Activated T-cell treated with anti-CD3 and anti-CD28 coated beads, Interleukin-2, amount 50 U/mL, for 72 hours (primary cell): ENCODE data around the gene OR6C6. TPM values are rescaled to one million over a fixed set of nuclear protein-coding genes. Genes with fewer than 3 reads are reported as not detected.
"Not testable (repeated sequence)": the region's sequence is repeated elsewhere in the genome, so short reads cannot be mapped to it uniquely, and the experiment has no call there.

Source experiments
- ATAC-seq, 2 donors: fragments of 150-1000 bp; cut with Tn5 transposase; replicated peaks in 1 of 2; 2 replicates each; pipeline ENCODE4 v1.10.0; 2021; ENCODE audit warnings: moderate library complexity in 2 of 2, mild to moderate bottlenecking in 1 of 2
- DNase-seq, 2 donors: peaks; one replicate each; pipeline ENCODE4 v3.0.0; 2021 to 2022; ENCODE audit warnings: mixed read lengths in 1 of 2
- H3K27ac Mint-ChIP-seq: one replicate; pipeline ENCODE4 v1.8.0; 2022; ENCODE audit warnings: mild to moderate bottlenecking, moderate library complexity, mixed read lengths
- H3K27me3 Mint-ChIP-seq: one replicate; pipeline ENCODE4 v1.8.0; 2022; ENCODE audit warnings: low read depth, mixed read lengths
- H3K36me3 Mint-ChIP-seq, 2 donors: one replicate each; pipeline ENCODE4 v1.8.0; 2022; ENCODE audit warnings: mixed read lengths in 2 of 2, mild to moderate bottlenecking in 1 of 2; ENCODE audit not compliant: insufficient read depth in 2 of 2
- H3K4me1 Mint-ChIP-seq: one replicate; pipeline ENCODE4 v1.8.0; 2022; ENCODE audit warnings: low read depth, mixed read lengths
- H3K4me3 Mint-ChIP-seq, 2 donors: one replicate each; pipeline ENCODE4 v1.8.0; 2022; ENCODE audit warnings: mild to moderate bottlenecking in 2 of 2, mixed read lengths in 2 of 2, moderate library complexity in 2 of 2
- H3K9me3 Mint-ChIP-seq, 2 donors: one replicate each; pipeline ENCODE4 v1.8.0; 2022; ENCODE audit warnings: mixed read lengths in 2 of 2
- total RNA-seq, 2 donors: library from RNA; stranded (reverse); gene quantifications; one replicate each; pipeline ENCODE4 v1.2.3, GENCODE V29; 2022

OR6C6 gene
- not detected for total RNA-seq

- Mint-ChIP-seq H3K4me3 (no peak within 1 kb of the TSS), H3K27me3 (peaks cover 21% of the 10 kb centered on the region), H3K36me3 (no peaks in the 10 kb centered on the region), H3K4me1 (no peaks in the 10 kb centered on the region), H3K27ac (no peak within 1 kb of the TSS), H3K9me3 (peaks cover 0 to 2% of the 10 kb centered on the region in 2 donors)
- no peak for ATAC-seq
- no peak for DNase-seq
Observed at GRCh38 chr12:55296469-55296868, at the start of gene OR6C6. Gene OR6C6, minus strand, starts transcription at chr12:55296569. Its CDS starts 1,337 bp downstream, at chr12:55295232.

DNA sequence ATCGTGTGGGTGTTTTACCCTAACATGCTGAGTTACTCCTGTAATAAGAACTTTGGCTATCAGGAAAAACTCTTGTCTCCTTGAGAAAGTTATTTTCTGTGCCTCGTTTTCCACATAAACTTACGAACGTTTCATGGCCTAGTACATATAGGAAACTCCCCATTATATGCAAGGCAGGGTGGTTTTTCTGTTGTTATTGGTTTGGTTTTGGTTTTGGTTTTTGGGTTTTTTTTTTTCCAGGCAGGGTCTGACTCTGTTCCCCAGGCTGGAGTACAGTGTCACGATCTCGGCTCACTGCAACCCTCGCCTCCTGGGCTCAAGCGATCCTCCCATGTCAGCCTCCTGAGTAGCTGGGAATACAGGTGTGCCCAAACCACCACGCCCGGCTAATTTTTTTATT, 39.6 kb upstream of the OR6C6 start:
- H3K27ac Mint-ChIP-seq, result no peak overlapping the region
- no peaks in the 10 kb centered on the region for H3K9me3 Mint-ChIP-seq
- peaks cover 8% of the 10 kb centered on the region for H3K27me3 Mint-ChIP-seq
- DNase-seq (no peak), ATAC-seq (no peak)
- H3K4me1 Mint-ChIP-seq, result no peaks in the 10 kb centered on the region
- H3K36me3 Mint-ChIP-seq, result no peaks in the 10 kb centered on the region
- no peak overlapping the region for H3K4me3 Mint-ChIP-seq

GRCh38 chr12:55330446-55330845, 34.1 kb upstream of the OR6C6 start, which contains the start of gene OR6C3:
Gene OR6C3, plus strand, starts transcription at chr12:55330746. Its CDS starts 955 bp downstream, at chr12:55331701.
- Mint-ChIP-seq H3K27ac (no peak within 1 kb of the TSS), H3K36me3 (no peaks in the 10 kb centered on the region)

DNA sequence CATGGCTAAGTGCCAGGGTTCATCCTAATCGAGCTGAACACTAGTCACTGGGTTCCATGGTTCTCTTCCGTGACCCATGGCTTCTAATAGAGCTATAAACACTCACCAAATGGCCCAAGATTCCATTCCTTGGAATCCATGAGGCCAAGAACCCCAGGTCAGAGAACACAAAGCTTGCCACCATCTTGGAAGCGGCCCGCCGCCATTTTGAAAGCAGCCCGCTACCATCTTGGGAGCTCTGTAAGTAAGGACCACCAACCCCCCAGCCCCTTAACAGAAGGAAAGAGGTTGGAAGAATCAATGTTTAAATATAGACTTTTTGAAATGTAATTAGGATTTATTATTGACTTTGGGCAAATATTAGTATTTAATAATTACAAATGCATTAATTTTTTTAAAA, 29.4 kb upstream of the OR6C6 start:
- H3K27me3 Mint-ChIP-seq, H3K4me1 Mint-ChIP-seq, H3K9me3 Mint-ChIP-seq, ATAC-seq, H3K4me3 Mint-ChIP-seq, H3K27ac Mint-ChIP-seq, H3K36me3 Mint-ChIP-seq, DNase-seq: not testable (repeated sequence)

More at GRCh38 chr12:55330446-55330845, 34.1 kb upstream of the OR6C6 start, which contains the start of gene OR6C3:
- peaks cover 8% of the 10 kb centered on the region for H3K27me3 Mint-ChIP-seq
- DNase-seq (no peak), ATAC-seq (no peak)
- H3K4me1 Mint-ChIP-seq, result no peaks in the 10 kb centered on the region
- H3K4me3 Mint-ChIP-seq, result no peak within 1 kb of the TSS
- no peaks in the 10 kb centered on the region for H3K9me3 Mint-ChIP-seq

GRCh38 chr12:55320201-55320600, 23.8 kb upstream of the OR6C6 start:
- Mint-ChIP-seq H3K4me3 (no peak overlapping the region), H3K36me3 (no peaks in the 10 kb centered on the region), H3K4me1 (no peaks in the 10 kb centered on the region), H3K27me3 (peaks cover 8% of the 10 kb centered on the region), H3K9me3 (peaks cover 0 to 1% of the 10 kb centered on the region in 2 donors), H3K27ac (no peak overlapping the region)
- DNase-seq (no peak), ATAC-seq (no peak)

GRCh38 chr12:55314043-55314442, 17.7 kb upstream of the OR6C6 start, which contains the start of gene OR6C1:
Gene OR6C1, plus strand, starts transcription at chr12:55314343. Its CDS starts 6,257 bp downstream, at chr12:55320600.
- Mint-ChIP-seq H3K4me3 (no peak within 1 kb of the TSS), H3K27me3 (no peaks in the 10 kb centered on the region), H3K9me3 (peaks cover 0 to under 1% of the 10 kb centered on the region in 2 donors), H3K27ac (no peak within 1 kb of the TSS), H3K36me3 (no peaks in the 10 kb centered on the region), H3K4me1 (no peaks in the 10 kb centered on the region)
- DNase-seq (no peak), ATAC-seq (no peak)

DNA sequence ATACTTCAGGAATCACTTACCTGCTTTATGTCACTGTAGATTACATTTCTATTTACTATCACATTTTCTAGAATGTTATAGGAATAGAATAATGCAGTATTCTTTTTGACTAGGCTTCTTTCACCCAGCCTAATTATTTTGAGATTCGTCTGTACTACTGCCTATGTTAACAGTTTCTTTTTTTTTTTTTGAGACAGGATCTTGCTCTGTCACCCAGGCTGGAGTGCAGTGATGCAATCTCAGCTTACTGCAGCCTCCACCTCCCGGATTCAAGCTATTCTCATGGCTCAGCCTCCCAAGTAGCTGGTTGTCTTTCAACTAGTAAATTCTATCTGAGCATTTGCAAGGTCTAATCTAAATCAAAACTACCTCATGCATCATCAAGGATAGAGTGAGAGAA, 6.4 kb downstream of the OR6C6 start:
- peaks cover 20% of the 10 kb centered on the region for H3K27me3 Mint-ChIP-seq
- no peak overlapping the region for H3K4me3 Mint-ChIP-seq
- no peak overlapping the region for H3K27ac Mint-ChIP-seq
- H3K4me1 Mint-ChIP-seq, result no peaks in the 10 kb centered on the region
- DNase-seq (no peak), ATAC-seq (no peak)
- H3K36me3 Mint-ChIP-seq, result no peaks in the 10 kb centered on the region
- no peaks in the 10 kb centered on the region for H3K9me3 Mint-ChIP-seq

GRCh38 chr12:55280991-55281390, 15.4 kb downstream of the OR6C6 start:
- Mint-ChIP-seq H3K9me3 (no peaks in the 10 kb centered on the region), H3K36me3 (peaks cover 0 to 3% of the 10 kb centered on the region in 2 donors), H3K4me3 (no peak overlapping the region), H3K4me1 (no peaks in the 10 kb centered on the region), H3K27ac (no peak overlapping the region), H3K27me3 (peaks cover 13% of the 10 kb centered on the region)
- DNase-seq, result no peak
- no peak for ATAC-seq

DNA sequence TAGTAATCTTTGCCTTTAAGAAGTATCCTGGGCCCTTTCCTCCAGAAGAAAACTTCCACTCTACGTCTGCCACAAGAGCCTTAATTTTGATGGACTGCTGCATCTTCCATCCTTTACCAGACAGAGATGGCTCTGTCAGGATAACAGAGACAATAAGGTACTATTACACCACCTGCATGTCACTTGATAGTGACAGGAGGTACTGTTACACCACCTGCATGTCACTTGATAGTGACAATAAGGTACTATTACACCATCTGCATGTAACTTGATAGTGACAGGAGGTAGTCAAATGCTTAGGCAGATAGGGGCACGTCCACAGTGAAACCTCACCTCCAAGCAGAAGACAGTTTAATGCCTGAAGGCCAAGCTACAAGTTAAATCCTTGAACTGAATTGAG, 38.1 kb downstream of the OR6C6 start:
- no peak overlapping the region for H3K27ac Mint-ChIP-seq
- no peaks in the 10 kb centered on the region for H3K4me1 Mint-ChIP-seq
- no peaks in the 10 kb centered on the region for H3K27me3 Mint-ChIP-seq
- no peak overlapping the region for H3K4me3 Mint-ChIP-seq
- DNase-seq (no peak), ATAC-seq (no peak)
- no peaks in the 10 kb centered on the region for H3K36me3 Mint-ChIP-seq
- no peaks in the 10 kb centered on the region for H3K9me3 Mint-ChIP-seq

- Mint-ChIP-seq H3K4me1 (no peaks in the 10 kb centered on the region), H3K27ac (no peak overlapping the region), H3K9me3 (no peaks in the 10 kb centered on the region), H3K27me3 (no peaks in the 10 kb centered on the region), H3K4me3 (no peak overlapping the region), H3K36me3 (no peaks in the 10 kb centered on the region)
- no peak for ATAC-seq
- no peak for DNase-seq
Observed at GRCh38 chr12:55256831-55257230, 39.5 kb downstream of the OR6C6 start.

DNA sequence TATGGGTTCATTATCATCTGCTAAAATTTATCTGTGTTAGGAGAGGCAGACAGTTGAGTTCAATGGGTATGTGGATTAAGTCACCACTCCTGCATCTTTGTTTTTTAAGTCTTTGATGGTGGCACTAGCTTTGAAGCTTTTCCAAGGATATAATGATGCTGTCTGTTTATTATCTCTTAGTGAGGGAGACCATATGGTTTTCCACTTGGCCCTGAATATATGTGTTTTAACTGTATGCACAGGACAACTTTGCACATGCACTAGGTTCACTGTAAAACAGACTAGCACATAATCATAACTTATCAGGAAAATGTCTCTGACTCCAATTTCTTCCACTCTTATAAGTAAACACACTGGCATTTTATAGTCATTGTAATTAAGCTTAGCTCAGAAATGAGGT, 43.1 kb downstream of the OR6C6 start:
- Mint-ChIP-seq H3K36me3 (no peaks in the 10 kb centered on the region), H3K4me1 (no peaks in the 10 kb centered on the region), H3K27me3 (peaks cover 9% of the 10 kb centered on the region), H3K27ac (no peak overlapping the region), H3K4me3 (no peak overlapping the region), H3K9me3 (no peaks in the 10 kb centered on the region)
- ATAC-seq (no peak), DNase-seq (no peak)

- Mint-ChIP-seq H3K4me3 (no peak overlapping the region), H3K4me1 (no peaks in the 10 kb centered on the region), H3K36me3 (no peaks in the 10 kb centered on the region), H3K27me3 (peaks cover 20% of the 10 kb centered on the region), H3K9me3 (no peaks in the 10 kb centered on the region), H3K27ac (no peak overlapping the region)
- DNase-seq (no peak), ATAC-seq (no peak)
Observed at GRCh38 chr12:55250944-55251343, 45.4 kb downstream of the OR6C6 start.

- H3K4me3 Mint-ChIP-seq, result no peak overlapping the region
- no peaks in the 10 kb centered on the region for H3K36me3 Mint-ChIP-seq
- no peak for DNase-seq
- H3K27ac Mint-ChIP-seq, result no peak overlapping the region
- no peaks in the 10 kb centered on the region for H3K9me3 Mint-ChIP-seq
- H3K27me3 Mint-ChIP-seq, result peaks cover 20% of the 10 kb centered on the region
- H3K4me1 Mint-ChIP-seq, result no peaks in the 10 kb centered on the region
- ATAC-seq, result no peak
Observed at GRCh38 chr12:55246159-55246558, 50.2 kb downstream of the OR6C6 start.

- no peaks in the 10 kb centered on the region for H3K9me3 Mint-ChIP-seq
- H3K27me3 Mint-ChIP-seq, result peaks cover 15% of the 10 kb centered on the region
- H3K36me3 Mint-ChIP-seq, result no peaks in the 10 kb centered on the region
- no peak within 1 kb of the TSS for H3K4me3 Mint-ChIP-seq
- no peak within 1 kb of the TSS for H3K27ac Mint-ChIP-seq
- ATAC-seq, result no peak
- H3K4me1 Mint-ChIP-seq, result no peaks in the 10 kb centered on the region
- no peak for DNase-seq
Observed at GRCh38 chr12:55244309-55244708, 52.1 kb downstream of the OR6C6 start, which contains the start of gene OR6C74. Gene OR6C74, plus strand, starts transcription at chr12:55244609. Its CDS starts 2,679 bp downstream, at chr12:55247288.
